Peyer's patch (tissue), 4 donors: ENCODE data around the gene PCNX2. TPM values are rescaled to one million over a fixed set of nuclear protein-coding genes. Genes with fewer than 3 reads are reported as not detected.

Experiments
- DNase-seq, 3 donors: peaks; one replicate each; pipeline ENCODE4 v3.0.0-alpha.2; 2017 to 2019
- H3K27ac ChIP-seq, 4 donors: fragments of 200-600 bp; sonication (generic); one replicate each; pipeline ENCODE4 v1.5.1; 2016 to 2019
- H3K27me3 ChIP-seq, 2 donors: fragments of 200-600 bp; sonication (generic); one replicate each; pipeline ENCODE4 v1.5.1; 2019
- H3K36me3 ChIP-seq, 3 donors: fragments of 200-600 bp; sonication (generic); one replicate each; pipeline ENCODE4 v1.5.1; 2016 to 2019
- H3K4me1 ChIP-seq, 4 donors: fragments of 200-600 bp; sonication (generic); one replicate each; pipeline ENCODE4 v1.5.1; 2016 to 2019
- H3K4me3 ChIP-seq, 4 donors: fragments of 200-600 bp; sonication (generic); 1 replicate in 3 of 4; 2 replicates in 1 of 4; pipeline ENCODE4 v1.5.1; 2016 to 2019; ENCODE audit warnings: mild to moderate bottlenecking in 1 of 4
- H3K9me3 ChIP-seq, 4 donors: fragments of 200-600 bp; sonication (generic); one replicate each; pipeline ENCODE4 v1.5.1; 2016 to 2019; ENCODE audit warnings: mild to moderate bottlenecking in 1 of 4
- POLR2A ChIP-seq, 2 donors: fragments of 450-650 bp; IDR thresholded peaks; one replicate each; pipeline ENCODE4 v1.5.1; 2017; ENCODE audit warnings: antibody characterized with exemption in 2 of 2, mild to moderate bottlenecking in 2 of 2, moderate library complexity in 2 of 2
- total RNA-seq, 4 donors: library from RNA; depleted of rRNA; stranded (reverse); fragments of >200 nt; gene quantifications; one replicate each; pipeline ENCODE4 v1.1.0, GENCODE V29; 2016
- TF ChIP-seq, protein P1 (sequence below), 6 experiments: fragments of 450-650 bp in 4 of 6; fragments of 200-600 bp in 2 of 6; sonication (generic) in 1 of 6; IDR thresholded peaks; one replicate each; pipeline ENCODE4 v1.5.1; 2017 to 2019; ENCODE audit warnings: antibody characterized with exemption in 6 of 6, mild to moderate bottlenecking in 3 of 6, moderate library complexity in 1 of 6

The PCNX2 gene
- total RNA-seq, 4 donors from 2014 or later: 6.3 to 79.2 (median 18.9) TPM

DNA sequence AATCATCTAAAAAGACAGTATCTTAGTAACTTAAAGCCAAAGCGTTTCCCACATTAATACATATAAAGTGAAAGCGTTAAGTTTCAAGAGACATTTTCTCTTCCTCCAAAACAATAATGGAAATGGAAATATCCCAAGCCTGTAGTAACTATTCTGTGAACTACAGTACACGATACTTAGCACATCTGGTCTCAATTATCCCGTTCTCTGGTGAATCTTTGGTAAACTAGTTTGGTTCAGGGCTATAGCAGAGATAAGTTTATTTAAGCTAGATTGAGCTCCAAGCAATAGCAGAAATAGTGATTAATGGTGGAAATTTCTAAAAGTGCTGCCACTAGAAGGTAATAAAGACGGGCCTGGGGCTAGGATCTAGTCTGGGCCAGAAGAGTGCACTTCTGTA, 55.2 kb downstream of the PCNX2 start:
- Histone ChIP-seq H3K9me3 (no peaks in the 10 kb centered on the region), H3K4me1 (peaks cover 0 to 30% (median 0%) of the 10 kb centered on the region in 4 donors)
- DNase-seq: no peak

DNA sequence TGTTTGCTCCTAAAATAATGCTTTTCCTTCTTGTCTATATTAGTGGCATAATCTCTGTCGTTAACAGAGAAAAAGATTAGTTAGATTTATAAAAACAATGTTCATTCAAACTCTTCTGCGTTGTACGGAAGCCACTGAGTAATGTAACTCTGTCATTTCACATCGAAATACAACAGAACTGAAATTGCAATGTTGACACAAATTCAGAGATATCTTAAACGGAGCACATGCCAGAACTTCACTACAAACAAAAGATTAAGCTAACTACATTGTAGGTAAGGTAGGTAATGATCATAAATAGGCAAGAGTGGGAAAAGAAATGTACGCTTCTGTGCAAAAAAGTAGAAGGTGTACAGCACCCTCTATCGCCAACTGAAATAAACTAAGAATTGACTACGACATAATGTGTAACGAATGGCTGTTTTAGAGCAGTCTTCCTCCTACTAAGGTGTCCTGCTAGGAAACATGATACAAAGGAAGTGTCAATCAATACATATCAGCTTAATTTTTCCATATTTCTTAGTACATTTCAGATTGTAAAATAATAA, 56.6 kb downstream of the PCNX2 start:
- Histone ChIP-seq H3K4me3 (no peak overlapping the region), H3K36me3 (no peaks in the 10 kb centered on the region), H3K9me3 (no peaks in the 10 kb centered on the region), H3K27me3 (no peaks in the 10 kb centered on the region), H3K27ac (no peak overlapping the region), H3K4me1 (peaks cover 0 to 29% (median 0%) of the 10 kb centered on the region in 4 donors)
- no peak for DNase-seq
- no peak for TF ChIP-seq POLR2A (IDR thresholded peaks at IDR 0.05)
- TF ChIP-seq, protein P1, sequence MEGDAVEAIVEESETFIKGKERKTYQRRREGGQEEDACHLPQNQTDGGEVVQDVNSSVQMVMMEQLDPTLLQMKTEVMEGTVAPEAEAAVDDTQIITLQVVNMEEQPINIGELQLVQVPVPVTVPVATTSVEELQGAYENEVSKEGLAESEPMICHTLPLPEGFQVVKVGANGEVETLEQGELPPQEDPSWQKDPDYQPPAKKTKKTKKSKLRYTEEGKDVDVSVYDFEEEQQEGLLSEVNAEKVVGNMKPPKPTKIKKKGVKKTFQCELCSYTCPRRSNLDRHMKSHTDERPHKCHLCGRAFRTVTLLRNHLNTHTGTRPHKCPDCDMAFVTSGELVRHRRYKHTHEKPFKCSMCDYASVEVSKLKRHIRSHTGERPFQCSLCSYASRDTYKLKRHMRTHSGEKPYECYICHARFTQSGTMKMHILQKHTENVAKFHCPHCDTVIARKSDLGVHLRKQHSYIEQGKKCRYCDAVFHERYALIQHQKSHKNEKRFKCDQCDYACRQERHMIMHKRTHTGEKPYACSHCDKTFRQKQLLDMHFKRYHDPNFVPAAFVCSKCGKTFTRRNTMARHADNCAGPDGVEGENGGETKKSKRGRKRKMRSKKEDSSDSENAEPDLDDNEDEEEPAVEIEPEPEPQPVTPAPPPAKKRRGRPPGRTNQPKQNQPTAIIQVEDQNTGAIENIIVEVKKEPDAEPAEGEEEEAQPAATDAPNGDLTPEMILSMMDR (IDR thresholded peaks at IDR 0.05): peak in 2 of 6 experiments; percentile 9 to 12

More for the DNA sequence above, 55.2 kb downstream of the PCNX2 start:
- no peak for TF ChIP-seq POLR2A (IDR thresholded peaks at IDR 0.05)
- TF ChIP-seq, protein P1 (IDR thresholded peaks at IDR 0.05): no peak
- no peak overlapping the region for H3K4me3 ChIP-seq
- no peaks in the 10 kb centered on the region for H3K27me3 ChIP-seq
- H3K27ac ChIP-seq: no peak overlapping the region
- H3K36me3 ChIP-seq: no peaks in the 10 kb centered on the region

DNA sequence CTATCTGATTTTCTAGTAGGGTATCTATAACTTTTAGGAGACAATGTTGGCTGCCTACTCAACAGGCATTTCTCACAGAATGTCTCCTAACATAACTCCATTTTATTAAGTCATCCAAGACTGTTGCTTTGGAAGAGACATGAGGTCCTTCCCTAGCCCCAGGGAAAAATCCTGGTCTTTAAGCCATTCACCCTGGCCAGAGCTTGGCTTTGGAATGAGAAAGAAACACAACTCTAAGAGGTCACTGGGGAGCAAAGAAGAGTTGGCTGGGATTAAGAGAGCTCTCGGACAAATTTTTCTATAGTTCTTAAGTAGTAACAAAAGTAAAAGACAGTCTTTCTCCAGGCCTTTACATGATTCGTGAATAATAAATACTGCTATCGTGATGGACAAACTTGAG, 57.9 kb downstream of the PCNX2 start:
- H3K27ac ChIP-seq: no peak overlapping the region
- H3K4me1 ChIP-seq: peaks cover 0 to 16% (median 0%) of the 10 kb centered on the region in 4 donors
- no peaks in the 10 kb centered on the region for H3K27me3 ChIP-seq
- no peaks in the 10 kb centered on the region for H3K36me3 ChIP-seq
- TF ChIP-seq, protein P1 (IDR thresholded peaks at IDR 0.05): no peak
- no peak for TF ChIP-seq POLR2A (IDR thresholded peaks at IDR 0.05)
- no peak overlapping the region for H3K4me3 ChIP-seq
- no peak for DNase-seq
- H3K9me3 ChIP-seq: no peaks in the 10 kb centered on the region

DNA sequence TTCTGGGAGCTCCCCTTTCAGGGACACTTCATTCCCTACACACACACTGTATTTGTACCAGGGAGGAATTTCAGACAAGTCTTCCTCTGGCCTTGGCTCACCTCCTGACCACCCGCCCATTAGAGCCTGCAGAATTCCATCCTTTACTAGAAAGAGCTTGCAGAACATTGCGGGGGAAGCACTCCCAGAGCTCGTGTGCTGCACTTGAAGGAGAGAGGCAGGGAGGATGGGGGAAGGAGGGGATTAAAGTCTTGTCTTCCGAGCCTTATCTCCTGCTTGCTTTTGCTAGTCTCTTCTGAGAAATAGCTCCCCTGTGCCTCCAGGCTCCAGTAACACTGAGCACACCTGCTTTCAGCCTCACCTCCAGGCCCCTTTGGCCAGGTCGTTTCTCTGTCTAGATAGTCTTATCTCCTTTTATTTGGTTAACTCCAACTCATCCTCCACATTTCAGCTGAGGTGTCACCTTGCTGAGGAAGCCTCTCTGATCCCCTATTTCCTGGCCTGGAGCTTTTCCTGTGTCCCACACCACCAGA, 62.0 kb downstream of the PCNX2 start:
- no peak for TF ChIP-seq POLR2A (IDR thresholded peaks at IDR 0.05)
- TF ChIP-seq, protein P1 (IDR thresholded peaks at IDR 0.05): no peak
- H3K36me3 ChIP-seq: no peaks in the 10 kb centered on the region

DNA sequence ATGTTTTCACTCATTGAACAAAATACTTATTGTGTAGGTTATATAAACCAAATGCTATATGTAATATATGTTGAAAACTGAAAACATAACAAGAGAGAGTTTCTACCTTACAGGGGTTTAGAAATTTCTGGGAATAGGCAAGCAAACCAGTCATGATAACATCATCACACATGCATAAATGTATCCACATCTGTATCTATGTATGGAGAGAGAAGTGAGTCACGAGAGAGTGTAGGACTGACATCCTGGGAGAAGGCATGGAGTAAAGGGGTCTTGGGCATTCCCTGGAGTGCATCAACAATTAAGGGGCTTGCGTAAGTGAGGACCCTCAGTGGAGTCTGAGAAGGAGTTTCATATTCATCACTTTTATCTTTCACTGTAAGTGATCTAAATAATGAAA, 65.5 kb downstream of the PCNX2 start:
- Histone ChIP-seq H3K27me3 (no peaks in the 10 kb centered on the region), H3K27ac (no peak overlapping the region), H3K4me3 (no peak overlapping the region), H3K4me1 (no peaks in the 10 kb centered on the region), H3K36me3 (no peaks in the 10 kb centered on the region), H3K9me3 (no peaks in the 10 kb centered on the region)
- DNase-seq: no peak
- no peak for TF ChIP-seq POLR2A (IDR thresholded peaks at IDR 0.05)

More for the DNA sequence above, 62.0 kb downstream of the PCNX2 start:
- DNase-seq: no peak
- Histone ChIP-seq H3K4me3 (no peak overlapping the region), H3K27me3 (no peaks in the 10 kb centered on the region), H3K4me1 (no peaks in the 10 kb centered on the region), H3K9me3 (no peaks in the 10 kb centered on the region), H3K27ac (no peak overlapping the region)

DNA sequence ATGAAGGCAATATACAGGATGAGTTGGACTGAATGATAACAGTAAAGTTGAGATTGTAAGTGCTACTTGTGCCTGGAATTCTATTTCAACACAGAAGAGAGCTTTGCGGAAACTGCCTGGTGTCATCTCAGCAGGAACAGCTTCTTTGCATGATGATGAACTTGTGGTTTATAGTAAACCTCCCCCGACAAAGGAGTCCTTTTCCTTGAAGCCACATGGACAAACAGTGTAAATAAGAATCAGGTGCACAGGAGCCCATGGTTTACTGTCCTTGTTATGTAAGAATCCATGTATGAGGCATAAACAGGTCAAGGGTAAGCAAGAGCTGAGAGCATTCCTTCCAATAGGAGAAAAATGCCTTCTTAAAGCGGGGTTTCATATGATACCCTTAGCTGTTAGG, 66.2 kb downstream of the PCNX2 start:
- no peak for DNase-seq
- Histone ChIP-seq H3K36me3 (no peaks in the 10 kb centered on the region), H3K9me3 (no peaks in the 10 kb centered on the region), H3K4me3 (no peak overlapping the region), H3K27me3 (no peaks in the 10 kb centered on the region), H3K4me1 (no peaks in the 10 kb centered on the region), H3K27ac (no peak overlapping the region)
- TF ChIP-seq, protein P1 (IDR thresholded peaks at IDR 0.05): no peak
- TF ChIP-seq POLR2A (IDR thresholded peaks at IDR 0.05): no peak
